ENCODE measurements around the gene CLPTM1L.

Gene CLPTM1L

DNA sequence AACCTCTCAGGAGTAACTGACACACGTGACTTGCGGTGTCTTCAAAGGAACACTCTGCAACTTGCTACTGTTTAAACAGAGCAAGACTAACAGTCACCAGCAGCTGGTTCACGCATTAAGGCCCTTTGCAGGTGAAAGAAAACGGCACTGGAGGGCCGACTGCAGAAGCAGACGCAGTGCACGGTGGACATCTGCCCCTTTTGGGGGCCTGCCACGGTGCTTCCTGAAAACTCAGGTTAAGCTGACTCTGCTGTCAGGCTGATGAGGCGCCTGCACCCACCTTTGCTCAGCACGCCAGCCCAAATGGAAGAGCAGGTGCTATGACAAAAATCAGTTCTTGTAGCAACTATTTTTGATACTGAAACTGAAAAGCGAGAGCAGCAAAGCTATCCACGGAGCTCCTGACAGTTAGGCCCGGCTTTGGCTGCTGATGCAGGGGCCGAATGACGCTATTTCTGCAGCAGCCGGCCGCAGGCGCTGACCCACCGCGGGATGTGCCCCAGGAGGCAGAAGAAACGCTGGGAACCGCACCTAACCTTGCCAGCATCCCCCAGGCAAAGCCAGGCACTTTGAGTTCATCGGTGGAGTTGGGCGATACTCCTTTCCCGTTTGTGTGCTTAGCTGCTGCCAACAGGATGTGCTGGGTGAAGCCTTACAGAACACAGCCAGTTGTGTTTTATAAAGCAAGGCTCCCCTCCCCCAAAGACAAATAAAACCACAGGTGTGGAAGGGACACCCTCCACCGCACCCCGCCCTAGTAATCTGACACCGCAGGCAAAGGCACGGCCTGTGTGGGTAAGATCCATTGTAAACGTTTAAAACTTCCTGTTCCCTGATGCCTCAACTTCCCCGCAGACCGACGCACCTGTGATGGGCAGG, 29.0 kb downstream of the CLPTM1L start (continued):
- no peak for TF ChIP-seq ZBTB17 (tag by site-specific recombination; IDR thresholded peaks at IDR 0.05)
- TF ChIP-seq ZNF561 (tag by site-specific recombination; IDR thresholded peaks at IDR 0.05; ENCODE audit: borderline replicate concordance), result 0 out of 2 replicates have a peak, but pooled peaks have one; percentile 51
- no peak for TF ChIP-seq ZNF549 (tag by site-specific recombination; IDR thresholded peaks at IDR 0.05)
- no peak for TF ChIP-seq PRDM1 (tag by site-specific recombination; IDR thresholded peaks at IDR 0.05)
- TF ChIP-seq SETDB1 (IDR thresholded peaks at IDR 0.05; ENCODE audit: insufficient read length, low read length), result no peak
- TF ChIP-seq, protein P1, sequence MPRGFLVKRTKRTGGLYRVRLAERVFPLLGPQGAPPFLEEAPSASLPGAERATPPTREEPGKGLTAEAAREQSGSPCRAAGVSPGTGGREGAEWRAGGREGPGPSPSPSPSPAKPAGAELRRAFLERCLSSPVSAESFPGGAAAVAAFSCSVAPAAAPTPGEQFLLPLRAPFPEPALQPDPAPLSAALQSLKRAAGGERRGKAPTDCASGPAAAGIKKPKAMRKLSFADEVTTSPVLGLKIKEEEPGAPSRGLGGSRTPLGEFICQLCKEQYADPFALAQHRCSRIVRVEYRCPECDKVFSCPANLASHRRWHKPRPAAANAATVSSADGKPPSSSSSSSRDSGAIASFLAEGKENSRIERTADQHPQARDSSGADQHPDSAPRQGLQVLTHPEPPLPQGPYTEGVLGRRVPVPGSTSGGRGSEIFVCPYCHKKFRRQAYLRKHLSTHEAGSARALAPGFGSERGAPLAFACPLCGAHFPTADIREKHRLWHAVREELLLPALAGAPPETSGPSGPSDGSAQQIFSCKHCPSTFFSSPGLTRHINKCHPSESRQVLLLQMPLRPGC (tag by site-specific recombination; IDR thresholded peaks at IDR 0.05), result no peak
- TF ChIP-seq ZNF221 (tag by site-specific recombination; IDR thresholded peaks at IDR 0.05; ENCODE audit: borderline replicate concordance), result no peak
- TF ChIP-seq, protein P2, sequence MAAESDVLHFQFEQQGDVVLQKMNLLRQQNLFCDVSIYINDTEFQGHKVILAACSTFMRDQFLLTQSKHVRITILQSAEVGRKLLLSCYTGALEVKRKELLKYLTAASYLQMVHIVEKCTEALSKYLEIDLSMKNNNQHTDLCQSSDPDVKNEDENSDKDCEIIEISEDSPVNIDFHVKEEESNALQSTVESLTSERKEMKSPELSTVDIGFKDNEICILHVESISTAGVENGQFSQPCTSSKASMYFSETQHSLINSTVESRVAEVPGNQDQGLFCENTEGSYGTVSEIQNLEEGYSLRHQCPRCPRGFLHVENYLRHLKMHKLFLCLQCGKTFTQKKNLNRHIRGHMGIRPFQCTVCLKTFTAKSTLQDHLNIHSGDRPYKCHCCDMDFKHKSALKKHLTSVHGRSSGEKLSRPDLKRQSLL (tag by site-specific recombination; IDR thresholded peaks at IDR 0.05), result no peak
- peak; percentile 42; the same call in 1 of the 2 replicates for TF ChIP-seq ZNF843 (tag by site-specific recombination; IDR thresholded peaks at IDR 0.05)
- TF ChIP-seq HOXD13 (CRISPR knock-in tag; IDR thresholded peaks at IDR 0.05; ENCODE audit: borderline replicate concordance), result no peak
- TF ChIP-seq ZNF354C (tag by site-specific recombination; IDR thresholded peaks at IDR 0.05; ENCODE audit: borderline replicate concordance, low read depth), result no peak
- no peak for TF ChIP-seq ZNF571 (tag by site-specific recombination; IDR thresholded peaks at IDR 0.05)
- no peak for TF ChIP-seq ZNF670 (tag by site-specific recombination; IDR thresholded peaks at IDR 0.05; ENCODE audit: low read depth)
- TF ChIP-seq ZNF112 (tag by site-specific recombination; IDR thresholded peaks at IDR 0.05), result no peak
- TF ChIP-seq ZNF449 (tag by site-specific recombination; IDR thresholded peaks at IDR 0.05), result peak; percentile 64
- TF ChIP-seq, protein P3, sequence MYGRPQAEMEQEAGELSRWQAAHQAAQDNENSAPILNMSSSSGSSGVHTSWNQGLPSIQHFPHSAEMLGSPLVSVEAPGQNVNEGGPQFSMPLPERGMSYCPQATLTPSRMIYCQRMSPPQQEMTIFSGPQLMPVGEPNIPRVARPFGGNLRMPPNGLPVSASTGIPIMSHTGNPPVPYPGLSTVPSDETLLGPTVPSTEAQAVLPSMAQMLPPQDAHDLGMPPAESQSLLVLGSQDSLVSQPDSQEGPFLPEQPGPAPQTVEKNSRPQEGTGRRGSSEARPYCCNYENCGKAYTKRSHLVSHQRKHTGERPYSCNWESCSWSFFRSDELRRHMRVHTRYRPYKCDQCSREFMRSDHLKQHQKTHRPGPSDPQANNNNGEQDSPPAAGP (tag by site-specific recombination; IDR thresholded peaks at IDR 0.05), result peak; percentile 90
- no peak for TF ChIP-seq ZSCAN23 (tag by site-specific recombination; IDR thresholded peaks at IDR 0.05)
- no peak for TF ChIP-seq ZNF169 (tag by site-specific recombination; IDR thresholded peaks at IDR 0.05)
- TF ChIP-seq ZNF501 (tag by site-specific recombination; IDR thresholded peaks at IDR 0.05), result no peak
- TF ChIP-seq ZNF266 (tag by site-specific recombination; IDR thresholded peaks at IDR 0.05; ENCODE audit: low read depth), result no peak
- no peak for TF ChIP-seq ZFP69B (tag by site-specific recombination; IDR thresholded peaks at IDR 0.05)
- no peak for TF ChIP-seq ZNF544 (tag by site-specific recombination; IDR thresholded peaks at IDR 0.05)
- TF ChIP-seq ZNF580 (tag by site-specific recombination; IDR thresholded peaks at IDR 0.05), result no peak
- TF ChIP-seq ZNF341 (tag by site-specific recombination; IDR thresholded peaks at IDR 0.05; ENCODE audit: low read depth), result peak; percentile 12; the same call in 1 of the 2 replicates
- no peak for TF ChIP-seq ZNF654 (tag by site-specific recombination; IDR thresholded peaks at IDR 0.05; ENCODE audit: low read depth)
- TF ChIP-seq, protein P4, sequence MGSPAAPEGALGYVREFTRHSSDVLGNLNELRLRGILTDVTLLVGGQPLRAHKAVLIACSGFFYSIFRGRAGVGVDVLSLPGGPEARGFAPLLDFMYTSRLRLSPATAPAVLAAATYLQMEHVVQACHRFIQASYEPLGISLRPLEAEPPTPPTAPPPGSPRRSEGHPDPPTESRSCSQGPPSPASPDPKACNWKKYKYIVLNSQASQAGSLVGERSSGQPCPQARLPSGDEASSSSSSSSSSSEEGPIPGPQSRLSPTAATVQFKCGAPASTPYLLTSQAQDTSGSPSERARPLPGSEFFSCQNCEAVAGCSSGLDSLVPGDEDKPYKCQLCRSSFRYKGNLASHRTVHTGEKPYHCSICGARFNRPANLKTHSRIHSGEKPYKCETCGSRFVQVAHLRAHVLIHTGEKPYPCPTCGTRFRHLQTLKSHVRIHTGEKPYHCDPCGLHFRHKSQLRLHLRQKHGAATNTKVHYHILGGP (tag by site-specific recombination; IDR thresholded peaks at IDR 0.05), result no peak
- TF ChIP-seq ZFP37 (tag by site-specific recombination; IDR thresholded peaks at IDR 0.05), result no peak
- no peak for TF ChIP-seq ZNF121 (tag by site-specific recombination; IDR thresholded peaks at IDR 0.05)
- peak; percentile 36; the same call in 1 of the 2 replicates for TF ChIP-seq ZXDB (tag by site-specific recombination; IDR thresholded peaks at IDR 0.05)
- no peak for TF ChIP-seq ZNF416 (tag by site-specific recombination; IDR thresholded peaks at IDR 0.05)
- no peak for TF ChIP-seq ZNF157 (tag by site-specific recombination; IDR thresholded peaks at IDR 0.05)
- TF ChIP-seq, protein P5, sequence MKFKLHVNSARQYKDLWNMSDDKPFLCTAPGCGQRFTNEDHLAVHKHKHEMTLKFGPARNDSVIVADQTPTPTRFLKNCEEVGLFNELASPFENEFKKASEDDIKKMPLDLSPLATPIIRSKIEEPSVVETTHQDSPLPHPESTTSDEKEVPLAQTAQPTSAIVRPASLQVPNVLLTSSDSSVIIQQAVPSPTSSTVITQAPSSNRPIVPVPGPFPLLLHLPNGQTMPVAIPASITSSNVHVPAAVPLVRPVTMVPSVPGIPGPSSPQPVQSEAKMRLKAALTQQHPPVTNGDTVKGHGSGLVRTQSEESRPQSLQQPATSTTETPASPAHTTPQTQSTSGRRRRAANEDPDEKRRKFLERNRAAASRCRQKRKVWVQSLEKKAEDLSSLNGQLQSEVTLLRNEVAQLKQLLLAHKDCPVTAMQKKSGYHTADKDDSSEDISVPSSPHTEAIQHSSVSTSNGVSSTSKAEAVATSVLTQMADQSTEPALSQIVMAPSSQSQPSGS (tag by site-specific recombination; IDR thresholded peaks at IDR 0.05; ENCODE audit: low read depth), result no peak

Data from HEK293 (cell line).